Left cardiac atrium (tissue), 4 donors: ENCODE results near the gene FBXO31. TPM values are rescaled to one million over a fixed set of nuclear protein-coding genes. Genes with fewer than 3 reads are reported as not detected.

Experiments used
- ATAC-seq, 2 donors: fragments of 200-7000 bp; cut with Tn5 transposase; one replicate each; pipeline ENCODE4 v1.9.1; 2020; ENCODE audit warnings: mild to moderate bottlenecking in 2 of 2, moderate library complexity in 2 of 2
- DNase-seq: peaks from one replicate; pipeline ENCODE4 v3.0.0-alpha.2; 2020
- intact Hi-C, 2 donors: fragments of 100-400 bp; cut with DNase I; formaldehyde crosslinking; loops; one replicate each; pipeline versions ENCODE4 v1.14.1 to v1.15.1; 2022 to 2023
- long read RNA-seq: library from polyadenylated mRNA; unstranded; transcript quantifications from one replicate; pipeline ENCODE4 v2.0.0, GENCODE V29; 2021
- total RNA-seq, 2 donors: library from RNA; stranded (reverse); fragmentation: NEBNext Ultra II Directional; extraction: Animal tissue kit (Norgen Biotek cat#: 25700); gene quantifications; one replicate each; pipeline ENCODE4 v1.2.1, GENCODE V29; 2021
- donor health status: DM: no; HTN: yes; CAD: no.
- donor health status: DM: no; HTN: yes; CAD: no; lungs with severe emphysema.
- donor health status: DM: yes; HTN: yes; CAD: no.
- donor health status: Dilated cardiomyopathy.

FBXO31 gene
- total RNA-seq: 10 to 100 TPM; 45.6 to 50.8 TPM
- long read RNA-seq, partial matches to known transcripts: 2 of 4 reads
- long read RNA-seq, other reads (novel, unspliced or antisense): 2 of 4 reads

GRCh38 chr16:87383505-87384161 lies at the start of gene FBXO31:
Gene FBXO31 (minus strand): TSS chr16:87383776. CDS start chr16:87383744, 32 bp downstream.
- intact Hi-C loops: loop anchor here in 1 of 2 donors (2.0 kb wide), 1 partner anchor 39 kb away; no protein-coding TSS in a partner anchor
- ATAC-seq: peak; percentile 89 to 93
- peak; percentile 87 for DNase-seq

- intact Hi-C loops: no loop called here
These were observed 48.8 kb upstream of the FBXO31 start for GRCh38 chr16:87432330-87432915.

GRCh38 chr16:87431926-87432325 lies 48.4 kb upstream of the FBXO31 start:
- DNase-seq: no peak
- peak in 1 of 2 donors; percentile 68 for ATAC-seq
- intact Hi-C loops: no loop called here

More at GRCh38 chr16:87432330-87432915, 48.8 kb upstream of the FBXO31 start:
- DNase-seq (no peak), ATAC-seq (no peak)

GRCh38 chr16:87426423-87427215 lies 43.0 kb upstream of the FBXO31 start:
- ATAC-seq: no peak
- intact Hi-C loops: no loop called here
- DNase-seq: no peak

GRCh38 chr16:87425941-87426340 lies 42.4 kb upstream of the FBXO31 start:
- ATAC-seq (no peak), DNase-seq (no peak)
- intact Hi-C loops: no loop called here

- ATAC-seq (no peak), DNase-seq (no peak)
- intact Hi-C loops: no loop called here
These were observed 40.7 kb upstream of the FBXO31 start for GRCh38 chr16:87424266-87424665.

- intact Hi-C loops: no loop called here
- ATAC-seq (no peak), DNase-seq (no peak)
These were observed 39.9 kb upstream of the FBXO31 start for GRCh38 chr16:87423429-87423828.

- DNase-seq: no peak
- intact Hi-C loops: no loop called here
- ATAC-seq: no peak
These were observed 38.5 kb upstream of the FBXO31 start for GRCh38 chr16:87422106-87422505.

- intact Hi-C loops: no loop called here
- DNase-seq: no peak
- ATAC-seq: no peak
These were observed 37.7 kb upstream of the FBXO31 start for GRCh38 chr16:87421003-87421912.

- ATAC-seq: no peak
- intact Hi-C loops: no loop called here
- DNase-seq: no peak
These were observed 36.7 kb upstream of the FBXO31 start for GRCh38 chr16:87420026-87421002.

GRCh38 chr16:87418644-87419043 lies 35.1 kb upstream of the FBXO31 start:
- ATAC-seq (no peak), DNase-seq (no peak)
- intact Hi-C loops: loop anchor here in 1 of 2 donors (5.0 kb wide), 1 partner anchor 129 kb away; no protein-coding TSS in a partner anchor

- DNase-seq (no peak), ATAC-seq (no peak)
- intact Hi-C loops: loop anchor here in 1 of 2 donors (5.0 kb wide), 1 partner anchor 129 kb away; no protein-coding TSS in a partner anchor
These were observed 34.6 kb upstream of the FBXO31 start for GRCh38 chr16:87418216-87418615.

GRCh38 chr16:87417528-87417910 lies 33.9 kb upstream of the FBXO31 start:
- ATAC-seq (peak in 1 of 2 donors; percentile 21), DNase-seq (no peak)
- intact Hi-C loops: loop anchor here in 1 of 2 donors (5.0 kb wide), 1 partner anchor 130 kb away; no protein-coding TSS in a partner anchor

- intact Hi-C loops: loop anchor here in 1 of 2 donors (5.0 kb wide), 1 partner anchor 130 kb away; no protein-coding TSS in a partner anchor
- DNase-seq (no peak), ATAC-seq (no peak)
These were observed 33.4 kb upstream of the FBXO31 start for GRCh38 chr16:87416826-87417527.

- intact Hi-C loops: loop anchor here in 1 of 2 donors (5.0 kb wide), 1 partner anchor 132 kb away; no protein-coding TSS in a partner anchor
- ATAC-seq: no peak
- no peak for DNase-seq
These were observed 31.9 kb upstream of the FBXO31 start for GRCh38 chr16:87415441-87415840.

- no peak for ATAC-seq
- intact Hi-C loops: no loop called here
- DNase-seq: no peak
These were observed 30.7 kb upstream of the FBXO31 start for GRCh38 chr16:87414251-87414680.

- intact Hi-C loops: no loop called here
- DNase-seq (no peak), ATAC-seq (no peak)
These were observed 29.4 kb upstream of the FBXO31 start for GRCh38 chr16:87412996-87413421.
